Fibroblast of villous mesenchyme (primary cell): ENCODE measurements around the gene MUSK. TPM values are rescaled to one million over a fixed set of nuclear protein-coding genes. Genes with fewer than 3 reads are reported as not detected.
"Not testable (repeated sequence)": the region's sequence is repeated elsewhere in the genome, so short reads cannot be mapped to it uniquely, and the experiment has no call there.

ENCODE experiments used
- DNase-seq: peaks from one replicate; pipeline ENCODE4 v3.0.0-alpha.2; 2010; ENCODE audit warnings: low read depth
- H3K4me3 ChIP-seq: 2 replicates; pipeline ENCODE4 v1.5.1; 2011; ENCODE audit warnings: low read depth, mild to moderate bottlenecking, low read length
- total RNA-seq: library from RNA; depleted of rRNA; stranded (reverse); fragments of >200 nt; gene quantifications from 2 replicates; pipeline ENCODE4 v1.2.3, GENCODE V29; 2012
- TF ChIP-seq, protein P1 (sequence below): IDR thresholded peaks from 2 replicates; pipeline ENCODE4 v1.5.1; 2012; ENCODE audit warnings: low read depth, mild to moderate bottlenecking, low read length; ENCODE audit not compliant: insufficient read depth

The MUSK gene
- total RNA-seq, 1 donor: under 0.01 TPM

GRCh38 chr9:110825950-110826349, 157.4 kb downstream of the MUSK start:
- no peak overlapping the region for H3K4me3 ChIP-seq
- DNase-seq: no peak
- TF ChIP-seq, protein P1, sequence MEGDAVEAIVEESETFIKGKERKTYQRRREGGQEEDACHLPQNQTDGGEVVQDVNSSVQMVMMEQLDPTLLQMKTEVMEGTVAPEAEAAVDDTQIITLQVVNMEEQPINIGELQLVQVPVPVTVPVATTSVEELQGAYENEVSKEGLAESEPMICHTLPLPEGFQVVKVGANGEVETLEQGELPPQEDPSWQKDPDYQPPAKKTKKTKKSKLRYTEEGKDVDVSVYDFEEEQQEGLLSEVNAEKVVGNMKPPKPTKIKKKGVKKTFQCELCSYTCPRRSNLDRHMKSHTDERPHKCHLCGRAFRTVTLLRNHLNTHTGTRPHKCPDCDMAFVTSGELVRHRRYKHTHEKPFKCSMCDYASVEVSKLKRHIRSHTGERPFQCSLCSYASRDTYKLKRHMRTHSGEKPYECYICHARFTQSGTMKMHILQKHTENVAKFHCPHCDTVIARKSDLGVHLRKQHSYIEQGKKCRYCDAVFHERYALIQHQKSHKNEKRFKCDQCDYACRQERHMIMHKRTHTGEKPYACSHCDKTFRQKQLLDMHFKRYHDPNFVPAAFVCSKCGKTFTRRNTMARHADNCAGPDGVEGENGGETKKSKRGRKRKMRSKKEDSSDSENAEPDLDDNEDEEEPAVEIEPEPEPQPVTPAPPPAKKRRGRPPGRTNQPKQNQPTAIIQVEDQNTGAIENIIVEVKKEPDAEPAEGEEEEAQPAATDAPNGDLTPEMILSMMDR: no peak

- not testable (repeated sequence) for DNase-seq, H3K4me3 ChIP-seq
Observed at GRCh38 chr9:110826400-110826799, 157.8 kb downstream of the MUSK start.

DNA sequence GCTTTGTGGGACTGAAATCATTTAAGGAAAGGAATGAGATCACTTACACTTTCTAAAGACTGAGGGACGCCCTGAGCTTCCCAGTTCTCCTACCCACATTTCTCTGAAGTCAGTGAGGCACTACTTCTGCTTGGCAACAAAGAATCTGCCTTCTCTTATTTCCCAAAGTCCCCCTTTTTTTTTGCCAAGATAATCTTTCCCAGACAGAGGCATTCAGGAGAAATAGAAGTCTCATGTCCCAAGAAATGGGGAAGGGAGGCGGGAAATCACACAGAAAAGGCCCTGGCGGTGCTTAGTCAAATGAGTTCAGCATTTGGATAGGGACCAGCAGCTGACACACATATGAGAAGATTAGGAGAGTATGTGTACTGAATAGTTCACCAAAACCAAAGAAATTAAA, 159.7 kb downstream of the MUSK start:
- peak; percentile 46 for DNase-seq
- TF ChIP-seq, protein P1: no peak

GRCh38 chr9:110830495-110830894, 161.9 kb downstream of the MUSK start:
- DNase-seq: no peak
- TF ChIP-seq, protein P1: no peak
- H3K4me3 ChIP-seq: no peak overlapping the region

More for the DNA sequence above, 159.7 kb downstream of the MUSK start:
- no peak overlapping the region for H3K4me3 ChIP-seq

DNA sequence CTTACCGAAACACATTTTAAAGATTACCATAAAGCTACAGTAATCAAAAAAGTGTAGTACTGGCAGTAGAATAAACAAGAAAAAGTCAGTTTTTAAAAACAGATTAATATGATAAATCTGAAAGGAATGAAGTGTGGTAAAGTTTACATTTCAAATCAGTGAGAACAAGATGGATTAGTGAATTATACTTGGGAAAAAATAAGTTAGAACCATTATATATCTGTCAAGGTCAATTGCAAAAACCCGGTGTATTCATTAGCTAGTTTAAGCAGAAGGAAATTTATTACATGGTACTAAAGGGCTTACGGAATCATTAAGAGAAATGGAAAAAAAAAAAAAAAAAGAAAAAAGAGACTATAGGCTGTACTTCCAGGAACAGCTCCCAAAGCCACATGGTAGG, 164.3 kb downstream of the MUSK start:
- no peak overlapping the region for H3K4me3 ChIP-seq
- DNase-seq: peak; percentile 37
- TF ChIP-seq, protein P1: no peak

GRCh38 chr9:110835404-110835803, 166.8 kb downstream of the MUSK start:
- TF ChIP-seq, protein P1: no peak
- H3K4me3 ChIP-seq: no peak overlapping the region
- peak; percentile 61 for DNase-seq

- TF ChIP-seq, protein P1: no peak
- H3K4me3 ChIP-seq: no peak overlapping the region
- DNase-seq: no peak
Observed at GRCh38 chr9:110835859-110836271, 167.3 kb downstream of the MUSK start.
